IPS DF 4.7 (cell line): Measurements from ENCODE around the gene KRT75.

Source experiments
- DNase-seq: peaks from one replicate; pipeline ENCODE4 v3.0.0-alpha.2; 2013; ENCODE audit warnings: low spot score; ENCODE audit errors: extremely low read depth

The KRT75 gene

DNA sequence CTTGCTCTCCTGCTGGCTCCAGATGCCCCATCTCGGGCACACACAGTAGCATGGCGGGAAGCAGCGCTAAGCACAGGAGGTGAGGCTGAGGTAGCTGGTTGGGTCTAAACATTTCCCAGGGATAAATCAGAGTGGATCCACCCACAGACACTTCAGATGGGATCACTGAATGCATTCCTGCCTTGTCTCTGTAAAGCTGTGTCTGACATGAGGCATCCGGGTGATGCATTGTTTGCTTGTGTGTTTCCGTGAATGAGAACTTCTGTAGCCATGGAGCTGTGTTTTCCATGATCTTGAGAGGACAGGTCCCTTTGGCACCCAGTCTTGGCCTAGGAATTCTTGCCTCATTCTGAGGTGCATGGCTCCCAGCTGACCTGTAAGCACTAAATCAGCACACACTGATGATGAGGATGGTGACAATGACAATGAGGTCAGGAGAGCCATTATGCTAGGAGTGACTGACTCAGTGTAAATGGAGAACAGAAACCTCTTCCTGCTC is 6.7 kb upstream of the KRT75 start:
- DNase-seq = no peak

DNA sequence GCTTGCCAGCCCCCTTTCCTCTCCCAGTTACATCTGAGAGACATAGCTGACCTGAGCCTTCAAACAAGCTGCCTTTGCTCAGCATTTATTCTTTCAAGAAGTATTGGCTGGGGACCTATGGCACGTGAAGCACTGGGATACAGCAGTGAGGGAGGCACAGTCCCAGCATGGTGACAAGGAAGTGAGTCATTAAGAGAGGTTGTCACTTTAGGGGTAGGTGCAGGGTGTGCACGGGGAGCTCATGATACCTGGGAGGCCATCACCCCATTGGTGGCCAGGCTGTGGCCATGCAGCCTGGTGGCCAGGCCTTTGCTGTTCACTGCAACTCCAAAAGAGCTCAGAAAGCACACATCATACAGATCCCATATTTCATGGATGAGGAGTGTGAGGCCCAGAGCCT is 5.7 kb upstream of the KRT75 start:
- no peak for DNase-seq

DNA sequence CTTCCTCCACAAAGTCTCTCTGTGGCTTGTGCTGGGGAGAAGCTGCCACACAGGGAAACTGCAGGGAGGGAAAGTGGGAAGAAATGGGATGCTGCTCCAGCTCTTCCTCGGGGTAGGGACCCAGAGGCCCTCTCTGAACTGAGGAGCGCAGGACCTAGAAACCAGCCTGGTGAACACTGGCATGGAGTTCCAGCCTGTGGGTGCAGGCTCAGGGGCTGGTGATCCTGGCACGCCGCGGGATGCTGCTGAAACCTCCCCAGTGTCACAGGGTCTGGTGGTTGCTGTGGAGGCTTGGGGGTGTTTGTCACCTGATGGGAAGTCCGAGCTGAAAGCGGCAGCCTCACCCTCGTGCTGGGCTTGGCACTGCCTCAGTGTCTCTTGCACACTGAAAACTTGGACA is 5.2 kb upstream of the KRT75 start:
- no peak for DNase-seq

DNA sequence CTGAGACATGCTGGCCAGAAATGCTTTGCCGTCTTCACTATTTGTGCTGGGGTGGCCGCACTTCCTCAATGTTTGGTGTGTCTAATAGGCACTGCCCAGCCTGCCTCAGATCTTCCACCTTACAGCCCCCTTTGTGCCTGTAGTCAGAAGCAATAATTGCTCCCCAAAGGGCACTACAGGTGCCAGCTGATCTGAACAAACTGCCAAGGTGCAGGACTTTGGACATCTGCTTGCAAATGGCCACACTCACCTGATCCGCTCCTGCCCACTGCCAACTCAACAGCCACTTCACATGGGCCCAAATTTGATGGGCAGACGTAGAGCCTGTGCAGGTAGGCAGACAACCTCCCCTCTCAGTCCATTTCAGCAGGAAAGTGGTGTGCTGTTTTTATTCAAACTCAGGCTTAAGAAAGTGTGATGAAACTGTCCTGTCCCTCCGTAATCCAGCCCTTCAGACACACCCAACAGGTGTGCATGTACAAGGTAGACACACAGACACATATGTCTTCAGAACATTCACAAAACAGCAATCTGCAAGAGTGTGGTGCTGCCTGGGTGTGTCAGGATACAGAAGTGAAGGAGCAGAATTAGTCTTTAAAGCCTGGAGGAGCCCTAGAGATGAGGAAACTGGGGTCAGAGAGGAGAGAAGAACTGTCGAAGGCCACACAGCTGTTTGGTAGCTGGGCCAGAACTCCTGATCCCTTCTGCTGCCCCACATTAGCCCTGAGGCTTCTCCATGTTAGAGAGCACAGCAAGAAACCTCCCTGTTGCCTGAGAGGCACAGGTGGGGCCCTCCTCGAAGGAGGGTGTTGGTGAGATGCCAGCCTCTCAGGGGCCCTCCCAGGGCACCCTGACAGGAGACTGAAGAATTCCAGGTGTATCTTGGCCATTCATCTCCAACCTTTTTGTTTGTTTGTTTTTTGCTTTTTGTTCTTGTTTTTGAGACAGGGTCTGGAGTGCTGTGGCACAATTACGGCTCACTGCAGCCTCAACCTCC is 4.4 kb upstream of the KRT75 start:
- no peak for DNase-seq

DNA sequence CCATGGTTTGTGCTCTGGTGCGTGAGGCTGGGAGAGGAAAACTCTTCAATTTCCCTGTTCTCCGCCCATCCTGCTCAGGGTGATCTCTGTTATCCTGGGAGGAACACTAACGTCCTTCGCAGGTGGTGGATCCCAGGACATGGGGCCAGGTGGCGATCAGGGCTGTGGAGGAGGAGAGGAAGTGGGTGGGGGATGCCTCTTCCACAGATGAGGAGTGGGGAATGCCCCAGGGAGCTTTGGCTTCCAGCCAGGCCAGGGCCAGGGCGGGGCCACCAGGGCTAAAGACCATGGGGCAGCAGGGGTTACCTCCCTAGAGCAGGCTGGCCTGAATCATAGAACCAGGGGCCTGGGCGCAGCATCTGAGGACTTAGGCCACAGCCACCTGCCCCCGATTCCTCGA is 3.3 kb upstream of the KRT75 start:
- no peak for DNase-seq

DNA sequence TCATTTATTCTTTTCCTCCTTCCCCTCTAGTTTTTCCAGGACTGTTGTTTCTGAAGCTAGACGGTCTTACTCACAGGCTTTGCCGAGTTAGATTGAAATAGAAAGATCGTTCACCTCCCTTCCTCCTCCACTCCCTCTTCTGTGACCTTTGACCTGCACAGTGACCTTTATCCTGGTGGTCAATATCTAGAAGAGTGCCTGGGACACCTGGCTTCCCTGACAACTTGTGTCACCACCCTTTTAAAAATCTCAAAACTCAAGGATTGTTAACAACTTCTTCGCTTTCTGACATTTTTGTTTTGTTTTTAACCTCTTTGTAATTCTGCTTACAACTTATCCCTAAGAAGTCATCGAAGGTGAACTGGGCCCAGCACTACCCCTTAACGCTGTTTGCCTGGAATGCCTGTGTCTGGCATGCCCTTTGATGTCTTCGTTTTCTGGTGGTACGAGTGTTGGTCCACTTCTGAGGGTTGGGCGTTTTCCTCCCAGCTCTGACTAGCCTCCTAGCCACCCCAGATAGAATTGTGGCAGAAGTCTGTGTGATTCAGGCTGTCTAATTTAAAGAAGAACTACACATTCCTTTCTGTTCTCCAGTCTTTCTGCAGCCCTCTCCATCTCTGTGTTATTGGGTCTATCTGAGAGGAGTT is 2.8 kb upstream of the KRT75 start:
- DNase-seq = no peak

DNA sequence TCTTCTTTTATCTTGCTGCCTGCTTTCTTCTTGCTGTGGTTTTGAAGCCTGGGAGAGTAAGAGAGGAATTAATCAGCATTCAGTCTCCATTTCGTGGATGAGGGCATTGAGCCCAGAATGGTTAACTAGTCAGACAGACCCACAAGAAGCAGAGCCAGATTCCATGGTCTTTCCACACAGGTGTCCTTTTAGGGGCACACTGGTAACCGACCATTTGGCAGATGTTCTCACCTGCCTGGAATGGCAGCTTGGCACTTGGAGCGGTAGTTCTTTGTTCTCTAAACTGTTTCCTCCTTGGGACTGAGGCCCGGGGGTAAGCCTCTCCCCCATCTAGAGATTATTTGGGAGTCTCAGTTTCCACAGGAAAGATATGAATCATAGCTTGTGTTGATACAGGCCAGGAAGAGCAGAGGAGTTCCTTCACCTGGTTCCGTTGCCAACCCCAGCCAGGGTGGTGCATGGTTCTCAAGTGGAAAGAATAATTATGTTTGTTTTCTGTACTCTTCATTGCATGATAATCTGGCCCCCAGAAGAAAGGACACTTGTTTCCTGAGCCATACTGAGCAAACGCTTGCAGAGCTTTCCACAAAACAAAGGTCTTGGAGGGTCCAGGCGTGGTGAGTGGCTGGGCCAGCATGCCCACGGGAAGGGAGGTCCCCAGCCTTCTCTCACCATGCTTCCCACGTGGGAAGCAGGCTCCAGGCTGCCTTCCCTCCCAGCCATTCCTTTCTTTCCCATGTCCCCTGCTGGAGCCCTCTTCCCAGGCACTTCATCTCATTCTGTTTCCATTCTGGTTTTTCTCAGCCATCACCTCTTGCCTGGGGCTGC is 2.0 kb upstream of the KRT75 start:
- DNase-seq = no peak

DNA sequence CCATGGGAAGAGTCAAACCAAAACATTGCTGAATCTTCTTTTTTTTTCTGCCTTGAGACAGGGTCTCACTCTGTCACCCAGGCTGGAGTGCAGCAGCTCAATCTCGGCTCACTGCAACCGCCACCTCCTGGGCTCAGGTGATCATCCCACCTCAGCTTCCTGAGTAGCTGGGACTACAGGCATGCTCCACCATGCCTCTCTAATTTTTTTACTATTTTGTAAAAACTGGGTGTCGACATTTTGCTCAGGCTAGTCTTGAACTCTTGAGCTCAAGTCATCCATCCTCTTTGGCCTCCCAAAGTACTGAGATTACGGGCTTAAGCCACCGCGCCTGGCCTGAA is 1.5 kb upstream of the KRT75 start:
- DNase-seq = no peak

DNA sequence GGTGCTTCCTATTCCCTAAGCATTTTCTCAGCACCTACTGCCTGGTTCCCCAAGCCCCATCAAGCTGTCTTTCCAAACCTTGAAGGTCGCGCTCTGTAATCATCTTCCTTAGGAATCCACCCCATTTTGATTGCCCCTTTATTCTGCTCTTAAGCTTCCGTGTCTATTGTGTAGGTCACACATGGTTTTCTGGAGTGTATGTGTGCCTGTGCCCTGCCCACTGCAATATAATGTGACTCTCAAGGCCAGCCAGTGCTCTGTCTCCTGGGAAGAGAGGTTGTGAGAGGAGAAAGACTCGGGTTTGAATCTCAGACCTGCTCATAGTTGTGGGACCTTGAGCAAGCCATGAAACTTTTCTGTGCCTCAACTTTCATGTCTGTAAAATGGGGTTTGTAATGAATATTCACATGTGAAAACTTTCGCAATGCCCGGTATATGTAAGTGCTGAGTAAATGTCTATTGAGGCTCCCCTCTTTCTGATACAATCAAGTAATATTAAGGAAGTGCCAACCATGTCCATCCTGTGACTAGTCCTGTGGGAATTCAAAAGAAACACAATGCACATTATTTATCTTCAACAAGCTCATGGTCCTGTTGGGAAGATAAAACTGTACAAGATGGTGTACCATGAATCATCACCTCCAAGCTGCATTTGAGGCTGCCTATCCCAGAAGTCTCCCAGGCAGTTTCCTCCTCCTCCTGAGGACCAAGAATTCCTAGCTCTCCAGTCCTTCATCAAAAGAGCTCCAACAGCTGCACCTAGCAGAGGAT is 774 bp upstream of the KRT75 start:
- no peak for DNase-seq

DNA sequence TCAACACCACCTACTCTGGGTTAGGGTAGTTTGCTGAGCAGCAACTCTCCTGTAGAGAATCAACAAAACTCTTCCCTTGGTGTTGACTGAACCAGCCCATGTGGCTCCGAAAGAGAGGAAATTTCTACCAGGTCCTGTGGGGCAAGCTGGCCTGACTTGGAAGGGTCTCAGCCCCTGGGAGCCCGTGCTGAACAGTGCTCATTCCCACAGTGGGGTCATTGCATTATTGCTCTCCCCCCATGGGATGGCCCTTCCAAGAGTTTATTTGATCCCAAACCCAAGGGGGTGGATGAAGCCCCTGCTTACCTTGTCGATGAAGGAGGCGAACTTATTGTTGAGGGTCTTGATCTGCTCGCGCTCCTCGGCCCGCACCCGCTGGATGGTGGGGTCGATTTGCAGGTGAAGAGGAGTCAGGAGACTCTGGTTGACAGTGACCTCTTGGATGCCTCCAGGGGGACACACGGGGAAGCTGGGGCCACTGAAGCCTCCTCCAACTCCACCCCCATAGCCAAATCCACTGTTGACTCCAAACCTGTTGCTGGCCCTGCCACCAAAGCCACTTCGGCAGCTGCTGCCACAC is 580 bp downstream of the KRT75 start:
- no peak for DNase-seq

DNA sequence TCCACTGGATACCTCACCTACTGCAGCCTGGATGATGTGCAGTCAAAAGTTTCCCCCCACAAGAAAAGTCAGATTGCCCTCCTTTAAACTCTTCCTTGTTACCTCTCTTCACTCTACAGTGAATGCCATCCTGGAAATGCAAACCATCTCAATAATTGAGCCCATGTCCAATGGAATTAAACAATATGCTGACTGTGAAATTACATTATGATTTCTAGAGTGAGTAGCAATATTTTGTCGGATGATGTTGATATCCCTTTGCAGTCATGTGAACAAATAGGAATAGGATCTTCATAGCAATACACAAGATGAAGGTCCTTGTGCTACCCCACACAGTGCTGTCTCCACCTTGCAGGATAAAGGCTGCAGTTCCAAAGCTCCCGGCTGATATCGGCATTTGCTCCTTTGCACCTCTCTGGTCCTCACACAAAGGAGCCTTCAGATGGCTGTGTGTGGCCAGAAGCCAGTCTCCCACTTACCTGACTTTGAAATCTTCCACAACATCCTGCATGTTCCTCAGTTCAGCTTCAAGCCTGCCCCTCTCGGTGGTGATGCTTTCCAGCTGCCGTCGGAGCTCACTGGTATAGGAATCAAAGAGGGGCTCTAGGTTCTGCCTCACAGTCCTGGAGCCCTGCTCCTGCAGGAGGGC is 1.5 kb downstream of the KRT75 start:
- no peak for DNase-seq

DNA sequence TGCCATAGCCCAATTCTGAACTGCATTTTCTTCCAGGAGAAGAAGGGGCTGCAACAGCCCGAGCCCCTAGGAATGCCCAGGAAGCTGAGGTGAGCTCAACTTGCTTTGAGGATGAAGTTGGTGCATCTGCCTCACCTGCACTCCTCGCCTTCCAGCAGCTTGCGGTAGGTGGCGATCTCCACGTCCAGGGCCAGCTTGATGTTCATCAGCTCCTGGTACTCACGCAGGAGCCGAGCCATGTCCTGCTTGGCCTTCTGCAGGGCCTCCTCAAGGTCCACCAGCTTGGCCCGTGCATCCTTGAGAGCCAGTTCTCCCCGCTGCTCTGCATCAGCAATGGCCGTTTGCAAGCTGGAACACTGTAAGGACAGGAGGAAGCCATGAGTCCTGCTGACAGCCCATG is 6.0 kb downstream of the KRT75 start:
- DNase-seq = no peak

DNA sequence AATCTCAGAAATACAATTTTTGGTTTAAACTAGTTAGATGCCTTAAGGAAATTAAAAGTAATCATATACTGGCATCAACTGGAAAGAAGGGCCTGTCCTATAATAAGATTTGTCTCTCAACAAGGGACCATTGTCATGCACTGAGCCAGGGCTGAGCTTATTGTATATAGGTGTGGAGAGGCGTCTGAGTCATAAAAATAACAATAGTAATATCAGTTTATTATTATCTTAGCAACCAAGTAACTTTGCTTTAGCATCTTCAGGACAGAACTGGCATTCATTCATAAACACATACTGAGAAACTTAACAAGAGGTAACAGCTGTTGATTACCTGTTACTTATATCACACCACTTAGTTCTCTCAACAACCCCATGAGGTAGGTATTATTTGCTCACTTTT is 7.1 kb downstream of the KRT75 start:
- no peak for DNase-seq

DNA sequence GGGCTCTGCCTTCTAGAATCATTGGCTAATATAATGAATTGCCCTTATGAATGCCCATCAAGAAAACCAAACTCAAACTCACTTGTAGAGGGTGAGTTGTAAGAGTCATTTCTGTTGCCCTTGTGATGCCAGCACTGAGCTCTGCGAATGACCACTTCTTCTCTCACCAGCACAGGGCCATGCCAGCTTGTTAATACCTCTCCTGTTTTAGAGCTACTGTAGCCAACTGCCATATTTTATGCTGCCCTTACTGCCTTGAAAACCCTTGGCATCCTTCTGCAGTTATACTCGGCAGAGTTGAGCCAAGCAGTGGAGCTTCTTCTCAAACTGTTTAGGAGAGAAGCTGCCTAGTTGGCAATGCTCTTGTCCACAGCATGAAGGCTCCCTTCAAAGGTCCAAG is 8.1 kb downstream of the KRT75 start:
- DNase-seq = no peak

DNA sequence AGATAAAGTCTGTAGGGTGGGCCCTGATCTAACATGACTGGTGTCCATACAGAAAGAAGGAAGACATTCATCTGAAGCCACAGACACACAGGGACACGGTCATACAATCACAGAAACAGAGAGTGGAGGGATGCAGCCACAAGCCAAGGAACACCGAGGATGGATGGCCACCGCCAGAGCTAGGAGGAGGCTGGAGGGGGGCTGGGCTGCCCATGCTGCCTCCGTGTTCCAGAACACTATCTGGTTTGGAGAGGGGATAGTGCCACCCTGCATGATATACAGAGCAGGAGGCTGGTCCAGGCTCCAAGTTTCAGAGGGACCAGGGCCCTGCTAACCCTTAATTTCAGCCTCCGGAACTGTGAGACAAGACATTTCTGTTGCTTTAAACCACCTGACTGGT is 8.7 kb downstream of the KRT75 start:
- DNase-seq = no peak

DNA sequence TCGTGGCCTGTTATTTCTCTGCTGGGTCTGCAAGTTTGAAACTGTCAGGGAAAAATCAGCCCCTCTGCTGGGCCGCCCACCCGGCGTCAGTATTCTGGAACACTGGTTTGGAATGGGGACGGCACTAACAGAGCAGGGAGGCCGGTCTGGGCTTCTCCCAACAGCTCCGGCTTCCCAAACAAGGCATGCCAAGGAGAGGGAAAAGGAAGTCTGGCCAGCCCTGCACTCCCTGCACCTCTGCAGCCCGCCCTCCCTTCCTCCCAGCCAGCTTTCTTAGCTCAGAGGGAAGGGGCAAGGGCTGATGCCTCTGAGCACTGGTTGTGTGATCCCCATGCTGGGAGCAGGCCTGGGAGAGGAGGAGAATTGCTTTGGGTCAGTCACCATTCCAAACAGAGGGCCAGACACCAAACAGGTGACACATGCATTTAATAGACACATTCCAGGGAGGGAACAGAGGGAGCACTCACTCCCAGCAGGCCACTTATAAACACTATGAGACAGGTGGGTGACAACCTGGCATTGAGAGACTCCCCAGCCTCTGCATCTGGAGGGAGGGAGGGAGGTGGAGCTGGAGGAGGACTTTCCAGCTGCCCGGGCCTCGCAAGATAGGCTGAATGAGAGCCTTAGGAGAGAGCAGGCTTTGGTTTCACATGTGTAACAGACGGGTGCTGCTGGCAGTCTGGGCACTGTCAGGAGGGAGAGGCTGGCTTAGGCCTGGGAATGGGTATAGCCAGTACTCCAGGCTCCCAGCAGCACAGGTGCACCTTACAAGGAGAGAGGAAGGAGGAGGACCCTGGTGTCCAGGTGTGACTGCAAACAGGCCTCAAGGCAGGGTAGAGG is 10.3 kb downstream of the KRT75 start:
- no peak for DNase-seq

DNA sequence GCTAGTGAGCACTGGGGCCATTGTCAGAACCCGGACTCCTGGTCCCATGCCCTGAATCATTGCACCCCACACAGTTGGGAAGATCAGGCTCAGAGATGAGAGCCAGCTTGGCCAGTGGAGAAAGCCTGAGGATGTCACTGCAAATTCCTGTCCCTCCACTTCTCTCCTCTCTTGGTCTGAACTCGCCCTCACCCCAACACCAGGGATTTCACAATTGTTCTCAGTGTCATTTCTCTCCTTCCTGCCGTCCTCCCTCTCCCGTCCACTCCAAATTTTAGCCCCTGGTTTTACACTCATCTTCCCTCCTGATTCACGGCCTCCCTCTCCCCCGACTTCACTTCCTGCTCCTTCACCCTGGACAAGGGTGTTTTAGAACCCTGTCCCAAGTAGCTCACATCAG is 11.1 kb downstream of the KRT75 start:
- DNase-seq = no peak

DNA sequence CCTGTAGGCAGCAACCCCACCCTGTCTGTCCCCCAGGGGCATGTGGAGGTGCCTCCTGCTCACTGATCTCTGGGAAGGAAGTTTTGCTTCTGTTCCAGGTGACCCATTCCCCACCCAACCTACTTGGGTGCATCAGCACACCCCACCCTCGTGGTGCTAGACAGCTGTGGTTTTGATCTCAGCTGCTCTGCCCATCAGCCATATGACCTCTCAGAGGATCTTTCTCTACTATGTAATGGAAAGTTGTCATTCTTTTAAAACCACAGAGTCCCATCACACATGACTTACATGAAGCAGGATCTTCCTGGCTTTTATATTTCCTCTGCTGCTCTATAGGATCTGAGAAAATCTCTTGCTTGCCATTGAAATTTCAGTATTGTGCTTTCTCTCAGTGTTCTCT is 14.5 kb downstream of the KRT75 start:
- DNase-seq = no peak

DNA sequence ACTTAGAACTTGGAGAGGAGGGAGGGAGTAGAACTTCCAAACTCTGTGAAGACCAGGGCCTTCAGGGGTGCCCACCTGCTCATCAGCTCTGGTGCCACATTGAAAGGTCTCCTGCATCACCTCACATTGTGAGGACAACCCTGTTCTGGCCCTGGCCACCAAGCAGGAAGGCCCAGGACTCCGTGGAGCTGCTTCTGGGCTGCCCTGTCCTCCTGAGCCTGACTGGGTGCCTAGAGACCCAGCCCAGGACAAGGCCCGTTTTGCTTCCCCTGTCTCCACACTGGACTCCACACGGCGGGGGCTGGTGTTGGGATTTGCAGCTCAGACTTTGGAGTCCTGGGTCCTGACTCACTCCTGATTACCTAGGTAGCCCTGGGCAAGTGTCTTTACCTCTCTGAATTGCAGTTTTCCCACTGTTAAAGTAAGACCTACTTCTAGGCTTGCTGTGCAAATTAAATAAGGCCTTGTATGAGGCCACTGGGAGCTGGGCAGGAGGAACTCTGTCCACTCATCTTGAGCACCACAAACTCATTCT is 15.5 kb downstream of the KRT75 start:
- no peak for DNase-seq
